Measurements from ENCODE around the gene DBP. TPM values are rescaled to one million over a fixed set of nuclear protein-coding genes. Genes with fewer than 3 reads are reported as not detected.

DBP gene
- total RNA-seq, 1 donor from 2014 or later: 4.3 TPM

DNA sequence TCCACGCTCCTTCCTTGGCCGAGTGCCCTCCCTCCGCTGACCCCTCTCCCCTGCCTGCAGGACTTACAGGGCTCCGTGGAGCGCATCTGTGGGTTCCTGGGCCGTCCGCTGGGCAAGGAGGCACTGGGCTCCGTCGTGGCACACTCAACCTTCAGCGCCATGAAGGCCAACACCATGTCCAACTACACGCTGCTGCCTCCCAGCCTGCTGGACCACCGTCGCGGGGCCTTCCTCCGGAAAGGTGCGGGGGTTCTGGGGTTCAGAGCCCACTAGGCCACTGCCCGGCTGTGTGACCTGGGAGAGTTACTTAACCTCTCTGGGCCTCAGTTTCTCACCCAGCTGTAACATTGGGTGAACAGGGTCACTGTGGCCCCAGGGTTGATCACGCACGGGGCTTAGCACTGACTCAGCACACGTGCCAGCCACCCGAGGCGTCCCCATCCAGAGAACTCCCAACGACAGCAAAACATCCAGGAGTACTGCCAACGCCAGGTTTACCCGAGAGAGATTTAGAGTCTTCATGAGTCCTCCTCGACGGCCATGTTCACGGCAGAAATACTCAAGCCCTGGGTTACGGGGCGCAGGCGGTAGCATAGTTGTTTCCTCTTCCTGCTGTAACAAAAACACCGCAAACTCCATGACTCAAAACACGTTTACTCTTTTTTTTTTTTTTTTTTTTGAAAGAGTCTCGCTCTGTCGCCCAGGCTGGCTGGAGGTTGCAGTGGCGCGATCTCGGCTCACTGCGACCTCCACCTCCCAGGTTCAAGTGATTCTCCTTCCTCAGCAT lies 40.3 kb downstream of the DBP start:
- Mint-ChIP-seq H3K27me3 (ENCODE audit: unreplicated experiment) (peaks cover 7% of the 10 kb centered on the region), H3K27ac (ENCODE audit: unreplicated experiment) (no peak overlapping the region), H3K4me3 (ENCODE audit: unreplicated experiment) (no peak overlapping the region), H3K9me3 (ENCODE audit: unreplicated experiment) (no peaks in the 10 kb centered on the region), H3K36me3 (ENCODE audit: low read depth, unreplicated experiment) (no peaks in the 10 kb centered on the region), H3K4me1 (ENCODE audit: unreplicated experiment) (no peaks in the 10 kb centered on the region)
- TF ChIP-seq, protein P1, sequence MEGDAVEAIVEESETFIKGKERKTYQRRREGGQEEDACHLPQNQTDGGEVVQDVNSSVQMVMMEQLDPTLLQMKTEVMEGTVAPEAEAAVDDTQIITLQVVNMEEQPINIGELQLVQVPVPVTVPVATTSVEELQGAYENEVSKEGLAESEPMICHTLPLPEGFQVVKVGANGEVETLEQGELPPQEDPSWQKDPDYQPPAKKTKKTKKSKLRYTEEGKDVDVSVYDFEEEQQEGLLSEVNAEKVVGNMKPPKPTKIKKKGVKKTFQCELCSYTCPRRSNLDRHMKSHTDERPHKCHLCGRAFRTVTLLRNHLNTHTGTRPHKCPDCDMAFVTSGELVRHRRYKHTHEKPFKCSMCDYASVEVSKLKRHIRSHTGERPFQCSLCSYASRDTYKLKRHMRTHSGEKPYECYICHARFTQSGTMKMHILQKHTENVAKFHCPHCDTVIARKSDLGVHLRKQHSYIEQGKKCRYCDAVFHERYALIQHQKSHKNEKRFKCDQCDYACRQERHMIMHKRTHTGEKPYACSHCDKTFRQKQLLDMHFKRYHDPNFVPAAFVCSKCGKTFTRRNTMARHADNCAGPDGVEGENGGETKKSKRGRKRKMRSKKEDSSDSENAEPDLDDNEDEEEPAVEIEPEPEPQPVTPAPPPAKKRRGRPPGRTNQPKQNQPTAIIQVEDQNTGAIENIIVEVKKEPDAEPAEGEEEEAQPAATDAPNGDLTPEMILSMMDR (IDR thresholded peaks at IDR 0.05; ENCODE audit: unreplicated experiment): no peak
- no peak for DNase-seq (ENCODE audit: low spot score)

DNA sequence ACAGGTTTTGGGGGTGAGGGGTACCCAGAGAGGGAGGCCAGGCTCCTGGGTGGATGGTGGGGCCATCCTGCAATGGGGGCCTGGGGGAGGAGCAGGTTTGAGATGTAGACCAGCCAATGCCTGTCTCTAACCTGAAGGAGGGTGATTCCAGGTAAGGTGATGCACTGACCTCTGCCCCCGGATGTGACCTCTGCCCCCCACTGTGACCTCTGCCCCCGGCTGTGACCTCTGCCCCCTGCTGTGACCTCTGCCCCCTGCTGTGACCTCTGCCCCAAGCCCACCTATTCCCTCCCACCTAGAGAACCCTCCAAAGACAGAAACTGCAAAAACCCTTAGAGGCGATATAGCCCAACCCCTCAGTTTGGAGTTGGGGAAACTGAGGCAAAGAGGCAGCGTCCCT lies 40.9 kb downstream of the DBP start:
- Mint-ChIP-seq H3K36me3 (ENCODE audit: low read depth, unreplicated experiment) (no peaks in the 10 kb centered on the region), H3K4me1 (ENCODE audit: unreplicated experiment) (no peaks in the 10 kb centered on the region), H3K4me3 (ENCODE audit: unreplicated experiment) (no peak overlapping the region), H3K27ac (ENCODE audit: unreplicated experiment) (no peak overlapping the region), H3K27me3 (ENCODE audit: unreplicated experiment) (peaks cover 9% of the 10 kb centered on the region), H3K9me3 (ENCODE audit: unreplicated experiment) (no peaks in the 10 kb centered on the region)
- TF ChIP-seq, protein P1 (IDR thresholded peaks at IDR 0.05; ENCODE audit: unreplicated experiment): no peak
- DNase-seq (ENCODE audit: low spot score): no peak

DNA sequence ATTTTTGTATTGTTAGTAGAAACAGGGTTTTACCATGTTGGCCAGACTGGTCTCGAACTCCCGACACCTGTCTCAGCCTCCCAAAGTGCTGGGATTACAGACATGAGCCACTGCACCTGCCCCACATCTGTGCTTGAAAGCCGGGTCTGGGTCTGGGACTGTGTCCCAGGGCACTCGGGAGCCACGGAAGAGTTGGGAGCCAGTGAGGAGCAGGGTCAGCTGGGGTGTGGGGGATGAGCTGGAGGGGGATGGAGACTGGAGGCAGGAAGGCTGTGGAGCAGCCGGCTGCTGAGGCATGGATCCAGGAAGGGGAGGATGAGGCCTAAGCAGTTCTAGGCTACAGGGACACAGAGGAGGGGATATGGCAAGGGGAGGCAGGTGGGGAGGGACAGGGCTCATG lies 41.3 kb downstream of the DBP start:
- H3K36me3 Mint-ChIP-seq (ENCODE audit: low read depth, unreplicated experiment): no peaks in the 10 kb centered on the region
- H3K4me1 Mint-ChIP-seq (ENCODE audit: unreplicated experiment): no peaks in the 10 kb centered on the region
- no peaks in the 10 kb centered on the region for H3K9me3 Mint-ChIP-seq (ENCODE audit: unreplicated experiment)

DNA sequence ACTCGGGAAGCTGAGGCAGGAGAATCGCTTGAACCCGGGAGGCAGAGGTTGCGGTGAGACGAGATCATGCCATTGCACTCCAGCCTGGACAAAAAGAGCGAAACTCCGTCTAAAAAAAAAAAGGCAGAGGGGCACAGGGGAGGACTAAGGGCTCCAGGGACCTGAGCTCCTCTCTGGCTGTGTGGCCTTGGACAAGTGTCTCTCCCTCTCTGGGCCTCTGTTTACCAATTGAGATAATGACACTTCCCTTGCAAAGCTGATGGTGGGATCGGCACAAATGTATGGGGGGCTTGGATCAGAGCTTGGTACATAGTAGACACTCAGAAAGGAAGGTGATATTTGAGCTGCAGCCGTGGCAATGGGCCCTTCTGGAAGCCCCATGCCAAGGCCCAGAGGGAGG lies 42.0 kb downstream of the DBP start:
- no peak overlapping the region for H3K27ac Mint-ChIP-seq (ENCODE audit: unreplicated experiment)

More for the DNA sequence above, 41.3 kb downstream of the DBP start:
- H3K27ac Mint-ChIP-seq (ENCODE audit: unreplicated experiment): no peak overlapping the region
- peaks cover 9% of the 10 kb centered on the region for H3K27me3 Mint-ChIP-seq (ENCODE audit: unreplicated experiment)
- H3K4me3 Mint-ChIP-seq (ENCODE audit: unreplicated experiment): no peak overlapping the region
- TF ChIP-seq, protein P1 (IDR thresholded peaks at IDR 0.05; ENCODE audit: unreplicated experiment): no peak
- no peak for DNase-seq (ENCODE audit: low spot score)

DNA sequence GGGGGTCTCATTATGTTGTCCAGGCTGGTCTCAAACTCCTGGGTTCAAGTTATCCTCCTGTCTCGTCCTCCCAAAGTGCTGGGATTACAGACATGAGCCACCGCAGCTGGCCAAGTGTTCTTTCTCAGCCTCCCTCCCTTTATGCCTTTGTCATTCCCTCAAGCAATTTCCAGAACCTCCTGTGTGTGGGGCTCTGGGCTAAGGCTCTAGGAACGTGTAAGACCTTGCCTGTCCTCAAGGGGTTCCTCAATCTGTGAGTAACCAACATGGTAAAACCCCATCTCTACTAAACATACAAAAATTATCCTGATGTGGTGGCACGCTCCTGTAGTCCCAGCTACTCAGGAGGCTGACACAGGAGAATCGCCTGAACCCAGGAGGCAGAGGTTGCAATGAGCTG lies 46.2 kb downstream of the DBP start:
- no peaks in the 10 kb centered on the region for H3K36me3 Mint-ChIP-seq (ENCODE audit: low read depth, unreplicated experiment)
- H3K4me3 Mint-ChIP-seq (ENCODE audit: unreplicated experiment): no peak overlapping the region
- H3K4me1 Mint-ChIP-seq (ENCODE audit: unreplicated experiment): peaks cover 5% of the 10 kb centered on the region
- H3K27me3 Mint-ChIP-seq (ENCODE audit: unreplicated experiment): peaks cover 7% of the 10 kb centered on the region
- no peak overlapping the region for H3K27ac Mint-ChIP-seq (ENCODE audit: unreplicated experiment)
- H3K9me3 Mint-ChIP-seq (ENCODE audit: unreplicated experiment): no peaks in the 10 kb centered on the region
- DNase-seq (ENCODE audit: low spot score): no peak
- TF ChIP-seq, protein P1 (IDR thresholded peaks at IDR 0.05; ENCODE audit: unreplicated experiment): no peak

More for the DNA sequence above, 42.0 kb downstream of the DBP start:
- Mint-ChIP-seq H3K27me3 (ENCODE audit: unreplicated experiment) (peaks cover 9% of the 10 kb centered on the region), H3K36me3 (ENCODE audit: low read depth, unreplicated experiment) (no peaks in the 10 kb centered on the region), H3K9me3 (ENCODE audit: unreplicated experiment) (no peaks in the 10 kb centered on the region), H3K4me1 (ENCODE audit: unreplicated experiment) (no peaks in the 10 kb centered on the region), H3K4me3 (ENCODE audit: unreplicated experiment) (peak overlapping the region; percentile 31)
- no peak for DNase-seq (ENCODE audit: low spot score)
- TF ChIP-seq, protein P1 (IDR thresholded peaks at IDR 0.05; ENCODE audit: unreplicated experiment): no peak
